ENCODE data around the gene RHOBTB1. TPM values are rescaled to one million over a fixed set of nuclear protein-coding genes. Genes with fewer than 3 reads are reported as not detected.
A peak's percentile ranks its signal among the peaks of the same experiment; 100 is the strongest.

Gene RHOBTB1
- total RNA-seq, 4 donors from 2014 or later, result 15.5 to 44.0 (median 25.3) TPM

GRCh38 chr10:60948851-60949250, 4.9 kb upstream of the RHOBTB1 start:
- Histone ChIP-seq H3K4me3 (no peak overlapping the region), H3K9me3 (no peaks in the 10 kb centered on the region), H3K36me3 (no peaks in the 10 kb centered on the region), H3K4me1 (peaks cover 0 to 11% (median 0%) of the 10 kb centered on the region in 3 donors), H3K27ac (no peak overlapping the region), H3K27me3 (no peaks in the 10 kb centered on the region)
- no peak for ATAC-seq
- TF ChIP-seq EP300 (IDR thresholded peaks at IDR 0.05), result no peak
- TF ChIP-seq POLR2A (IDR thresholded peaks at IDR 0.05), result no peak
- TF ChIP-seq POLR2AphosphoS5 (IDR thresholded peaks at IDR 0.05), result no peak
- TF ChIP-seq CTCF (IDR thresholded peaks at IDR 0.05), result no peak
- 100% methylated on average over 1 of the region's 1 CpG; no CpG with 5 or more reads in 1 of the 2 donors for WGBS, 2 donors (ENCODE audit: low coverage in 1 of 2)

- Histone ChIP-seq H3K27me3 (no peaks in the 10 kb centered on the region), H3K4me1 (peaks cover 0 to 37% (median 13%) of the 10 kb centered on the region in 3 donors), H3K36me3 (no peaks in the 10 kb centered on the region), H3K4me3 (peak overlapping the region; percentile 54 to 88), H3K9me3 (no peaks in the 10 kb centered on the region), H3K27ac (peak overlapping the region; percentile 96 to 98 (median 97))
- WGBS, 2 donors (ENCODE audit: low coverage in 1 of 2), result 46% methylated on average over 3 of the region's 4 CpGs; no CpG with 5 or more reads in 1 of the 2 donors
- ATAC-seq, result no peak
- TF ChIP-seq CTCF (IDR thresholded peaks at IDR 0.05) (no peak), POLR2AphosphoS5 (IDR thresholded peaks at IDR 0.05) (no peak), EP300 (IDR thresholded peaks at IDR 0.05) (no peak), POLR2A (IDR thresholded peaks at IDR 0.05) (no peak)
Measured at GRCh38 chr10:60944910-60945297, 919 bp upstream of the RHOBTB1 start.

- TF ChIP-seq EP300 (IDR thresholded peaks at IDR 0.05), result no peak
- TF ChIP-seq POLR2AphosphoS5 (IDR thresholded peaks at IDR 0.05), result peak; percentile 30
- no peaks in the 10 kb centered on the region for H3K9me3 ChIP-seq
- no CpG with 5 or more reads among the region's 44 CpGs for WGBS, 2 donors (ENCODE audit: low coverage in 1 of 2)
- peak overlapping the region; percentile 54 to 88 for H3K4me3 ChIP-seq
- no peaks in the 10 kb centered on the region for H3K27me3 ChIP-seq
- ATAC-seq, result peak; percentile 74
- H3K27ac ChIP-seq, result peak overlapping the region; percentile 96 to 98 (median 97)
- no peaks in the 10 kb centered on the region for H3K36me3 ChIP-seq
- peaks cover 0 to 49% (median 13%) of the 10 kb centered on the region in 3 donors for H3K4me1 ChIP-seq
Measured at GRCh38 chr10:60943316-60944057, 498 bp downstream of the RHOBTB1 start.

- ATAC-seq, result no peak
Measured at GRCh38 chr10:60942788-60943315, 1.1 kb downstream of the RHOBTB1 start.

More at GRCh38 chr10:60942788-60943315, 1.1 kb downstream of the RHOBTB1 start:
- H3K4me1 ChIP-seq, result peaks cover 2 to 56% (median 18%) of the 10 kb centered on the region in 3 donors
- peak overlapping the region; percentile 54 to 88 for H3K4me3 ChIP-seq
- H3K27me3 ChIP-seq, result no peaks in the 10 kb centered on the region
- peak overlapping the region; percentile 96 to 98 (median 97) for H3K27ac ChIP-seq
- H3K9me3 ChIP-seq, result no peaks in the 10 kb centered on the region
- WGBS, 2 donors (ENCODE audit: low coverage in 1 of 2), result 0% methylated on average over 11 to 12 of the region's 13 CpGs
- TF ChIP-seq POLR2AphosphoS5 (IDR thresholded peaks at IDR 0.05) (no peak), POLR2A (IDR thresholded peaks at IDR 0.05) (no peak), EP300 (IDR thresholded peaks at IDR 0.05) (no peak), CTCF (IDR thresholded peaks at IDR 0.05) (no peak)
- H3K36me3 ChIP-seq, result no peaks in the 10 kb centered on the region
